Breast epithelium (tissue), 4 donors: ENCODE results near the gene CLIC3. TPM values are rescaled to one million over a fixed set of nuclear protein-coding genes. Genes with fewer than 3 reads are reported as not detected.
A peak's percentile ranks its signal among the peaks of the same experiment; 100 is the strongest.

Experiments
- DNase-seq, 2 donors: peaks; one replicate each; pipeline ENCODE4 v3.0.0-alpha.2; 2019; ENCODE audit warnings: low spot score in 2 of 2
- H3K27ac ChIP-seq, 2 donors: fragments of 200-600 bp; sonication (generic) in 1 of 2; one replicate each; pipeline ENCODE4 v1.5.1; 2016 to 2019; ENCODE audit warnings: mild to moderate bottlenecking in 1 of 2
- H3K27me3 ChIP-seq, 2 donors: fragments of 200-600 bp; sonication (generic) in 1 of 2; one replicate each; pipeline versions ENCODE4 v1.5.1 to v1.6.0; 2017 to 2019; ENCODE audit warnings: control low read depth in 1 of 2, mild to moderate bottlenecking in 1 of 2
- H3K36me3 ChIP-seq: fragments of 200-600 bp; one replicate; pipeline ENCODE4 v1.5.1; 2019
- H3K4me1 ChIP-seq, 2 donors: fragments of 200-600 bp; sonication (generic); one replicate each; pipeline ENCODE4 v1.5.1; 2016 to 2019; ENCODE audit warnings: control low read depth in 1 of 2
- H3K4me3 ChIP-seq, 3 donors: fragments of 200-600 bp; sonication (generic); 1 replicate in 2 of 3; 2 replicates in 1 of 3; pipeline ENCODE4 v1.5.1; 2016 to 2019; ENCODE audit warnings: mild to moderate bottlenecking in 3 of 3, moderate library complexity in 2 of 3
- H3K9me3 ChIP-seq, 2 donors: fragments of 200-600 bp; sonication (generic) in 1 of 2; one replicate each; pipeline ENCODE4 v1.5.1; 2016 to 2019; ENCODE audit warnings: control low read depth in 1 of 2
- POLR2A ChIP-seq: fragments of 450-650 bp; IDR thresholded peaks from one replicate; pipeline ENCODE4 v1.6.1; 2016; ENCODE audit warnings: antibody characterized with exemption, mild to moderate bottlenecking, moderate library complexity
- POLR2AphosphoS5 ChIP-seq, 3 donors: sonication (generic); formaldehyde crosslinking; IDR thresholded peaks; one replicate each; pipeline ENCODE4 v1.6.1; 2017; ENCODE audit warnings: antibody characterized with exemption in 3 of 3
- intact Hi-C: fragments of 100-400 bp; cut with DNase I; formaldehyde crosslinking; loops from one replicate; pipeline ENCODE4 v1.15.1; 2023; ENCODE audit warnings: low total_unique reads
- total RNA-seq, 3 donors: library from RNA; depleted of rRNA; stranded (reverse); fragments of >200 nt; gene quantifications; one replicate each; pipeline ENCODE4 v1.1.0, GENCODE V29; 2016
- TF ChIP-seq, protein P1 (sequence below), 3 donors: fragments of 450-650 bp; IDR thresholded peaks; one replicate each; pipeline ENCODE4 v1.5.1; 2016 to 2017; ENCODE audit warnings: antibody characterized with exemption in 3 of 3, mild to moderate bottlenecking in 3 of 3, moderate library complexity in 3 of 3

CLIC3 gene
- total RNA-seq, 3 donors from 2014 or later, result 0.32 to 3.5 TPM; not detected in 1

GRCh38 chr9:136949817-136950655 lies 46.3 kb downstream of the CLIC3 start:
- Histone ChIP-seq H3K4me3 (peak overlapping the region; percentile 60 to 77 (median 70)), H3K9me3 (no peaks in the 10 kb centered on the region), H3K27me3 (no peaks in the 10 kb centered on the region), H3K4me1 (peaks cover 0 to 7% of the 10 kb centered on the region in 2 donors), H3K27ac (peak overlapping the region; percentile 86 to 88), H3K36me3 (no peaks in the 10 kb centered on the region)
- peak; percentile 94 to 98 for DNase-seq
- TF ChIP-seq POLR2A (peak; percentile 20), POLR2AphosphoS5 (IDR thresholded peaks at IDR 0.05) (peak; percentile 36 to 48 (median 43))
- TF ChIP-seq, protein P1, sequence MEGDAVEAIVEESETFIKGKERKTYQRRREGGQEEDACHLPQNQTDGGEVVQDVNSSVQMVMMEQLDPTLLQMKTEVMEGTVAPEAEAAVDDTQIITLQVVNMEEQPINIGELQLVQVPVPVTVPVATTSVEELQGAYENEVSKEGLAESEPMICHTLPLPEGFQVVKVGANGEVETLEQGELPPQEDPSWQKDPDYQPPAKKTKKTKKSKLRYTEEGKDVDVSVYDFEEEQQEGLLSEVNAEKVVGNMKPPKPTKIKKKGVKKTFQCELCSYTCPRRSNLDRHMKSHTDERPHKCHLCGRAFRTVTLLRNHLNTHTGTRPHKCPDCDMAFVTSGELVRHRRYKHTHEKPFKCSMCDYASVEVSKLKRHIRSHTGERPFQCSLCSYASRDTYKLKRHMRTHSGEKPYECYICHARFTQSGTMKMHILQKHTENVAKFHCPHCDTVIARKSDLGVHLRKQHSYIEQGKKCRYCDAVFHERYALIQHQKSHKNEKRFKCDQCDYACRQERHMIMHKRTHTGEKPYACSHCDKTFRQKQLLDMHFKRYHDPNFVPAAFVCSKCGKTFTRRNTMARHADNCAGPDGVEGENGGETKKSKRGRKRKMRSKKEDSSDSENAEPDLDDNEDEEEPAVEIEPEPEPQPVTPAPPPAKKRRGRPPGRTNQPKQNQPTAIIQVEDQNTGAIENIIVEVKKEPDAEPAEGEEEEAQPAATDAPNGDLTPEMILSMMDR (IDR thresholded peaks at IDR 0.05), result peak in 2 of 3 donors; percentile 13 to 45
- intact Hi-C loops, result no loop called here

DNA sequence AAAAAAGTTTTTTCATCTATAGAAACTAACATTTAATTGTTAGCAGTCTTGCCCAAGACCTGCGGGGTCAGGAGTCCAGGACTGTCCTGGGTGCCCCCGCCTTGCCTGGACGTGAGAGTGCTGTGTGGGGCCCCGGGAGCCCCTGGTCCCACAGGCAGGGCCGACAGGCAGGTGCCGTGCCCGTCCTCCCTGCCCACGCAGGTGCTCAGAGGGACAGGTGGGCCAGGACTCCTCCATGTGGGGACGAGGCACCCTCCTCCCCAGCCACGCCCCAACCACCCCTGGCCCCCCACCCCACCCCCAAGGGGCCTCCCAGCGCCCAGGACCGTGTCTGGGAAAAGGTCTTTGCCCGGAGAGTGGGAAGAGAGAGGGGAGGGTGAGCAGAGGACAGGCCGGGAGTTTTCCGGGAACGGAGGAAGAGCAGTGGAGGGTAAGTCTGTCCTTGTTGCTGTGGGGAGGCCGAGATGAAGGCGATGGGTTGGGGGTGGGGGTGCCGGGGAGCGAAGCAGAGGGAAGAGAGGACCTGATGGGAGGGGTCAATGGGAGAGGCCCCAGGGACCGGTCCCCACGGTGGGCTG lies 47.0 kb downstream of the CLIC3 start:
- DNase-seq, result no peak
- peak overlapping the region; percentile 60 to 77 (median 70) for H3K4me3 ChIP-seq
- H3K36me3 ChIP-seq, result no peaks in the 10 kb centered on the region
- peak overlapping the region; percentile 86 to 88 for H3K27ac ChIP-seq
- TF ChIP-seq POLR2A (no peak), POLR2AphosphoS5 (IDR thresholded peaks at IDR 0.05) (no peak)
- TF ChIP-seq, protein P1 (IDR thresholded peaks at IDR 0.05), result no peak
- H3K4me1 ChIP-seq, result peaks cover 0 to 7% of the 10 kb centered on the region in 2 donors
- H3K27me3 ChIP-seq, result no peaks in the 10 kb centered on the region
- intact Hi-C loops, result no loop called here
- H3K9me3 ChIP-seq, result no peaks in the 10 kb centered on the region

DNA sequence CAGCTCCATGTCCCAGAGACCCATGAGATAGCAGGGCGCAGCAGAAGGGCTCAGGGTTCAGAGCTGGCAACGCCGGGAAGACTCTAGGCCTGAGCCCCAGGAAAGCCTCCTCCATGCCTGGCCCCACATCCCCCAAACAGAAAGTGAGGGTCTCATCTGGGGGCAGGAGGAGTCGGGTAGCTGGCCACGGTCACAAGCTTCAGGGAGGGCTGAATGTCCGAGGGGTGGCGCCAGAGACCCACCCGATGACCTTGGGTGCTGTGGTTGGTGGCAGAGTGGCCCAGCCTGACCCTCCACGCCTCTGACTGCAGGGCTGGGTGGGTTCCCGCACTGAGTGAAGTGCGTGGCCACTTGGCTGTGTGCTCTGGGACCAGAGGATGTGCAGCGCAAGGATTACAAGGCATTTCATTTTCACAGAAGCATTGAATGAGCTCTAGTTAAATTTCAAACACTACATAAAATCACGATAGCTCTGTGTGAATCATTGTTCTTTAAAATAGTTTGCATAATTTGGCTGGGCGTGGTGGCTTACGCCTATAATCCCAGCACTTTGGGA lies 48.3 kb downstream of the CLIC3 start:
- intact Hi-C loops, result no loop called here
- H3K36me3 ChIP-seq, result no peaks in the 10 kb centered on the region
- H3K4me3 ChIP-seq, result no peak overlapping the region
- no peaks in the 10 kb centered on the region for H3K27me3 ChIP-seq
- H3K9me3 ChIP-seq, result no peaks in the 10 kb centered on the region
- no peak for TF ChIP-seq POLR2AphosphoS5 (IDR thresholded peaks at IDR 0.05)
- TF ChIP-seq, protein P1 (IDR thresholded peaks at IDR 0.05), result peak in 1 of 3 donors; percentile 21
- DNase-seq, result no peak
- no peak overlapping the region for H3K27ac ChIP-seq
- peaks cover 7 to 14% of the 10 kb centered on the region in 2 donors for H3K4me1 ChIP-seq

GRCh38 chr9:136947028-136947891 lies 49.1 kb downstream of the CLIC3 start:
- DNase-seq, result no peak
- intact Hi-C loops, result no loop called here
- Histone ChIP-seq H3K4me1 (peaks cover 8 to 17% of the 10 kb centered on the region in 2 donors), H3K36me3 (no peaks in the 10 kb centered on the region), H3K27me3 (no peaks in the 10 kb centered on the region), H3K27ac (no peak overlapping the region), H3K9me3 (no peaks in the 10 kb centered on the region), H3K4me3 (no peak overlapping the region)
- TF ChIP-seq POLR2AphosphoS5 (IDR thresholded peaks at IDR 0.05) (no peak), POLR2A (no peak)
- TF ChIP-seq, protein P1 (IDR thresholded peaks at IDR 0.05), result no peak
